NCI-H1436 treated with DMSO at 0.1 percent for 48 hours (cell line): Measurements from ENCODE around the gene IGF2BP3.
"Not testable (repeated sequence)": the region's sequence is repeated elsewhere in the genome, so short reads cannot be mapped to it uniquely, and the experiment has no call there.

Experiments
- DNase-seq: peaks from one replicate; lab custom pipeline; 2025; lab: John Stamatoyannopoulos, UW

IGF2BP3 gene

DNA sequence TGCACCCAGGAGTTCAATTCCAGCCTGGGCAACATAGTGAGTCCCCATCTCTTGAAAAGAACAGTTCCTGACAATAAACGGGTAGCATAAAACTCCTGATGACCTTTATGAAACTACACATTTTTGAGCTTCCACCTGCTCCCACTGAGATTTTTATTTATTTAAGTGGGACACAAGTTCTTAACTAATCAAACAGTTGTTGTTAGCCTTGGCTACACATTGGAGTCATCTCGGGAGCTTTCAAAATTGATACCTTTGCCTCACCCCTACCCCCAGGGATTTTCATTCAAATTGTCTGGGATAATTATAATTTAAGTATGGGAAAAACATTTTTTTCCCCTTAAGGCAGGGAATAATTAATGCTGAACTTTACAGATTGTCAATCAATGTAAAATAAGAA is 131.9 kb downstream of the IGF2BP3 start:
- no peak for DNase-seq

GRCh38 chr7:23337374-23337773 is 132.9 kb downstream of the IGF2BP3 start:
- DNase-seq = no peak

DNA sequence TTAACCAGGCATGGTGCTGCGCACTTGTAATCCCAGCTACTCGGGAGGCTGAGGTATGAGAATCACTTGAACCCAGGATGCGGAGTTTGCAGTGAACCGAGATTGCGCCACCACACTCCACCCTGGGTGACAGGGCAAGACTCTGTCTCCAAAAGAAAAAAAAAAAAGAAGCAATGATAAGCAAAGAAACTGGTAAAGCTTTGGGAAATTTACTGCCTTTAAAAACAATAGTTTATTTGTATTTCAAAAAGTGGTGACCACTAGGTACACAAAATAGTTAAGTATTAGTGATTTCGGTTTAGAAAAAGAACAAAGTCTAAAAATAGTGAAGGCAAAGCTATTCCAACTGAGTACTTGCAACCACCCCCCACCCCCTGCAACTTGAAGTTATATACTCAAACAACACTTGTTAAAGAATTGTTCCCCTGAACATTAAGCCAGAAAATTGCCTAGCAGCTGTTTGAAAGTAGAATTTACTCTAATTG is 133.4 kb downstream of the IGF2BP3 start:
- no peak for DNase-seq

GRCh38 chr7:23336086-23336485 is 134.2 kb downstream of the IGF2BP3 start:
- DNase-seq = no peak

DNA sequence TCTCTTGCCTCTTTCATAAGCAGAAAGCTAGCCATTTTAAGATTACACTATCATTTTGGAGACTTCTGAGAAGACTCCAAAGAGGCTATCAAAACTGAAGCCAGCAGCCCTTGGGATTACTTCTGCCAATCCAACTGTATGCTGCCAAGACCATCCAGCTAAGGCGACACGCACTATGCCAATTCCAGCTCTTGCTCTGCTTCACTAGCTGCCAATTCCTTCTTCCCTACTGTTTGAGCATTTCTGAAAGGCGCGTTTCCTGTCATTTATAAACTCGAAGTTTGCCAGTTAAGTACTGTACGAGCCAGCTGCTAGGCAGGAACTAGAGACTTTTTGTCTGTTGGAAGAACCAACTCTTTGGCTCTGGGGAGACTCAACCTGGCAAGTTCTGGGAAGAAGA is 134.7 kb downstream of the IGF2BP3 start:
- no peak for DNase-seq

- no peak for DNase-seq
Measured at GRCh38 chr7:23335136-23335535, 135.2 kb downstream of the IGF2BP3 start.

DNA sequence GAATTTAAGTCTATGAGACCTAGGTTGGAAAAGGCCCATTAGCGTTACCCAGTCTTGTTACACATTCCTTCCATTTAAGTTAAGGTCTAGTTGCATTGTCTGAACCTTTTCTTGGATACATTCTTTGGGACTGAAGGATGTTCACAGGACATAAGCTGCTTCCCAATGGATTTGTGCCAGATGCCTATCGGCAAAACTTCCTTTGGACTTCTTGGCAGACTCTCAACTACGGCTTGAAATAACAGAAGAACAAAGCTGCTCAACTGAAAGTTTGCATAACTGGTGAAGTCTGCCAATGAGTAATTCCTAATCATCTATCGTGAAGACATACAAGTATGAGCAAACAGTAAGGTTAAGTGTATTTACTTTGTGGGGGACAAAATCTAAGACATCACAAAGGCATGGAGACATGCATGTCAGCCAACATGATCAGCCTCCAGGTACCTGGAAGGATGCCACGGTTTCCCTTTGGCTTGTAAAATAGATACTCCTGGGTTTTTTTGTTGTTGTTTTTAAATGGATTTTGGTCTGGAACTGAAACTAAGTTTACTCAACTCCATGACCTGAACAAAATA is 135.7 kb downstream of the IGF2BP3 start:
- DNase-seq = no peak

GRCh38 chr7:23333671-23334246 is 136.5 kb downstream of the IGF2BP3 start:
- DNase-seq = no peak

DNA sequence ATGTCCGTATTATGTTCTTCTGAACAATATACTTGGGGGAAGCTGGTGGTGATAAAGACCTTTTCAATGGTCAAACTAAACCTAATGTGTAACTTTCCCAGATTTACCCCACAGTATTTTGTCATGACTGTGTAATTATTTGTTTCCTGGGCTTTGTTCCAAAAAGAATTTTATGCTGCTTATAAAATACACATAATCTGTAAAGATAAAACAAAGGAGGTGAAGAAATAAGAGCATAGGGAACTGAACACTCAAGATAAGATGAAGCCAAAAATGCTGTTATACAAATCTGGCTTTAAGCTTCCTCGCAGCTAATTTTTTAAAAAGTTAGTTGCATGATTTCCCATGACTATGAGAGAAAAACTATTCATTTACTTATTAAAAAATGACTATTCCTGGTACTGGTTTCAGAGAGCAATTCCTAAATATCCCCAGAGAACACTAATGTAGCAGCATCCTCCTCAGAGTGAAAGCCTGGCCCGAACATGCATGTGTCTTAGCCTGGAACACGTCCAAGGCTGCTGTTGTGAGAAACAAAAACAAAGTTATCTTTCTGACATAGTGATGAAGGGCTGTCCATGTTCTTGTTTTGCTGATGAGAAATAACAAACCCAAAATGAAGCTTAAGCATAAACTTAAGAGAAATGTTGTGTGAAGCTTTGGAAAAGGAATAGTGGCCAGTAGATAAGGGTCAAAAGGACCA is 137.2 kb downstream of the IGF2BP3 start:
- DNase-seq = no peak

DNA sequence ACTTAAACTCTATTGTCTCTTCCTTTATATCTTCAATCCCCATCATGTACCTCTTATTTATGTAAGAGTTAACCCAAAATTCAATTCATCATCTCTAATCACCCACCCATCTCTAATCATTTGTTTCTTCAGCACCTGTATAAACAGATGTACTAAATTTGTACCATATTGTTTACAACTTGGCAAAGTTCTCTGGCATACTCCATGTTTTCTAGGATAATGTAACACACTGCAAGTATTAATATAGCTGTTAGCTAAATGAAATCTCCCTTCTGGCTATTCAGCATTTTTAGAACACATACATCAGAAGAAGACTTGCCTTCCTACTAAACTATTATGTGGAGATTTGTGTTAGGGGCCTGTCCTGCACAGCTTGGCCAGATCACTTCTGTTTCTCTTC is 138.1 kb downstream of the IGF2BP3 start:
- DNase-seq = no peak

GRCh38 chr7:23331132-23331531 is 139.2 kb downstream of the IGF2BP3 start:
- DNase-seq = no peak

- DNase-seq = no peak
Measured at GRCh38 chr7:23315366-23315765, 154.9 kb downstream of the IGF2BP3 start.

- not testable (repeated sequence) for DNase-seq
Measured at GRCh38 chr7:23312141-23312540, 158.2 kb downstream of the IGF2BP3 start.

DNA sequence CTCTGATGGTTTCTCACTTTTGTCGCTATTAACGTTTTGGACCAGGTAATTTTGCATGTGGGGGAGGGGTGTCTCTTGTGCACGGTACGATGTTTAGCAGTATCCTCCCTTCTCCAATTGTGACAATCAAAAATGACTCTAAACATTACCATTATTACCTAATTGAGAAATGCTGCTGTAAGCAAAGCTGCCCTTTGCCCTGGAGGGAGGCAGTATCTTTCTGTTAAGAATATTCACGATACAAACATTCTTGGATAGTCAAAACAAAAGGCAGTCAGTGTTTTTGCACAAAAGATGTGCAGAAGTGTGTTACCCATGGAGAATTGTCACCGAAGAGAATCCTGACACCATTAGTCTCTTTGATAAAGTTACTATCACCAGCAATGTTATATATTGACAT is 161.5 kb downstream of the IGF2BP3 start:
- no peak for DNase-seq

DNA sequence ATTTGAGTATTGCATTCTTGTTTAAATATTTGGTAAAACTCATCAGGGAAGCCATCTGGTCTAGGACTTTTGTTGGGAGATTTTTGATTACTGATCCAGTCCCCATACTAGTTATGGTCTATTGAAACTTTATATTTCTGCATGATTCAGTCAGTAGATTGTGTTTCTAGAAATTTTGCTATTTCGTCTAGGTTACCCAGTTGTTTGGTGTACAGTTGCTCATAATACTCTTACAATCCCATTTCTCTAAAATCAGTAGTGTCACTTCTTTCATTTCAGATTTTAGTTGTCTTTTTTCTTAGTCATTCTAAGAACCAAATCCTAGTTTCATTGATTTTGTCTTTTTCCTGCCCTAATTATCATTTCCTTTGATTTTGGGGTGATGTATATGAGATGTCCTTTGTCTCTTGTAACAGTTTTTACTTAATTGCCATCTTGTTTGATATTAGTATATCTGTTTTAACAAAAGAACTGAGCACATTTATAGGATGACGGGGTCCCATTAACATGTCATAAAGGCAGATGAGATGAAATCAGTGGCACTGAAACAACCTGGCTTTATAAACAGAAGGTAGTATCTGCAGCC is 163.3 kb downstream of the IGF2BP3 start:
- DNase-seq = no peak

DNA sequence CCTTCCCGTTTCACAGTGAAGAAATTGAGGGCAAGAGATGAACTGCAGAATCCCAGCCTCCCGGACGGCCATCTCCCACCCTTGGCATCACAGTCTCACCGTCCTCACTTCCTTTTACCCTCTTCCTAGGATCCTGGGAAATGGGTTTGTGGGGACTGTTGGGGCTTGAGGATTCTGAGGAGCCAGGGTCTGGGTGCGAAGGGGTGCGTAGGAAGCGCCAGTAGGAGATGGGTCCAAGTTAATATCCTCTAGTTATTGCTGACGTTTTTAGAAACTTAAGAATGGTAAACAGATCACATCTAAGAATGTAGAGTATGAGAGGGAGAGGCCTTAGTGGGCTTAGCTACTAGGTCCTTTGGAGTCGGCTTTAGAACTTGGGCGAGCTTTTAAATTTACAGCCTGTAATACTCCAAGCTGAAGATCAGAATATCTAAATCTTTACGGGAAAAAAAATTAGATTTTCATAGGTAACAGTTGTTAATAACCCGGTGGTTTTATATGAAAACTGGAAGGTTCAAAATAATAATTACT is 170.5 kb downstream of the IGF2BP3 start:
- no peak for DNase-seq

GRCh38 chr7:23298885-23299769 is 171.2 kb downstream of the IGF2BP3 start, which contains the start of gene MALSU1:
MALSU1 (plus strand) TSS chr7:23299339; CDS start chr7:23299353, 14 bp downstream.
- DNase-seq = peak; percentile 81

GRCh38 chr7:23298141-23298881 is 172.0 kb downstream of the IGF2BP3 start:
- DNase-seq = no peak

DNA sequence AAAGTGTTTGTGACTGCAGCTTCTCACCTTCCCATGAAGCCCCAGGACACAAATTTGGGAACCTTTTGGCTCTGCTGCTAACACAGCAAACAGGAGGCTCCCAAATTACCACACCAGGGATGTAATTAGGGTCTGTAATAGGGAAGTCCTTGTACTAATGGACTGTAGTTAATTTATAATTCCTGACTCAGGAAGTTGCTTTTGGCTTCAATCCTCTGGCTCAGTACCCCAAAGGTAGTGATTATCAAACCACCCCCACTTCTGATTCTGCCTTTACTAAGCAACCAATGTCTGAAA is 174.9 kb downstream of the IGF2BP3 start:
- no peak for DNase-seq

DNA sequence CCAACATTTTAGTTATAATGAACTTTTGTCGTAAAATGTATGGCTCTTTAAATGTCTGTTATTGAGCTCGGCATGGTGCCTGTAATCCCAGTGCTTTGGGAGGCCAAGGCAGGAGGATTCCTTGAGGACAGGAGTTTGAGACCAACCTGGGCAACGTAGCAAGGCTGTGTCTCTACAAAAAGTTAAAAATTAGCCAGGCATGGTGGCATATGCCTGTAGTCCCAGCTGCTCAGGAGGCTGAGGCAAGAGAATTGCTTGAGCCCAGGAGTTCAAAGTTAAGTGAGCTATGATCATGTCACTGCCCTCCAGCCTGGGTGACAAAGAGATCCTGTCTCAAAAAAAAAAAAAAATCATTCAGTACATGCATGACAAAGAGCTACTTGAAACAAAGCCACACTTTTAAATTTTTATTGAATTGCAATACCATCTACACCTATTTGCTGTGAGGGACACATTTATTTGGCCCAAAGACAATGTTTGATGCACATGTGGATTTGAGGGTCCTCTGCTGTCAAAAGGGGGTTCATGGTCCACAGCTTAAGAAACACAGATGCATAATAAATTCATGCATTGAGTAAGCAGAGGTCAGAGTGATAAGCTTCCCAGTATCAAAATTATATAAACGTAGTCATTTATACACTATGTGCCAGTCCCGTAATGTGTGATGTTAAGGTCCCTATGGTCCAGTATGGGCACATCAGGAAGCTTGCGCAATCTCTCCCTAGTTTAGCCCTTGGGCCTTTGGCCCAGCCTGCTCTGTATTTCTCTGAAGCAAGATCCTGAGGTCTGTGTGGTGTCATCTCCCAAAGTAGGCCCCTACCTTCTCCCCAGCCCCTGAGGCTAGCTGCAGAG is 175.5 kb downstream of the IGF2BP3 start:
- no peak for DNase-seq
